Liver (tissue), 9 donors: ENCODE data around the gene TTLL5. TPM values are rescaled to one million over a fixed set of nuclear protein-coding genes. Genes with fewer than 3 reads are reported as not detected.

Source experiments
- DNase-seq: peaks from one replicate; pipeline ENCODE4 v3.0.0-alpha.2; 2017; ENCODE audit warnings: low spot score
- H3K27ac ChIP-seq, 2 donors: one replicate each; pipeline ENCODE4 v1.7.0; 2013; ENCODE audit warnings: inconsistent platforms in 2 of 2, low read length in 2 of 2, control low read depth in 1 of 2, low read depth in 1 of 2, mild to moderate bottlenecking in 1 of 2
- H3K27me3 ChIP-seq, 4 donors: one replicate each; pipeline versions ENCODE4 v1.6.1 to v1.7.0; 2013; ENCODE audit warnings: low read length in 3 of 4, inconsistent platforms in 1 of 4, mild to moderate bottlenecking in 1 of 4, moderate library complexity in 1 of 4; ENCODE audit not compliant: control insufficient read depth in 4 of 4, insufficient read depth in 4 of 4
- H3K36me3 ChIP-seq, 4 donors: one replicate each; pipeline versions ENCODE4 v1.6.1 to v1.7.0; 2013; ENCODE audit warnings: low read length in 3 of 4, mild to moderate bottlenecking in 3 of 4, low read depth in 1 of 4, moderate library complexity in 1 of 4; ENCODE audit not compliant: control insufficient read depth in 4 of 4, insufficient read depth in 3 of 4
- H3K4me1 ChIP-seq, 4 donors: one replicate each; pipeline versions ENCODE4 v1.6.1 to v1.7.0; 2013; ENCODE audit warnings: low read length in 3 of 4, mild to moderate bottlenecking in 3 of 4, moderate library complexity in 1 of 4; ENCODE audit not compliant: control insufficient read depth in 4 of 4, insufficient read depth in 4 of 4
- H3K4me3 ChIP-seq, 3 donors: one replicate each; pipeline versions ENCODE4 v1.6.1 to v1.7.0; 2013; ENCODE audit warnings: low read length in 3 of 3, control low read depth in 1 of 3, low read depth in 1 of 3, mild to moderate bottlenecking in 1 of 3
- H3K9ac ChIP-seq, 2 donors: one replicate each; pipeline ENCODE4 v1.7.0; 2013; ENCODE audit warnings: low read length in 2 of 2, mild to moderate bottlenecking in 2 of 2, moderate library complexity in 2 of 2, control low read depth in 1 of 2, low read depth in 1 of 2
- H3K9me3 ChIP-seq, 4 donors: one replicate each; pipeline versions ENCODE4 v1.6.1 to v1.7.0; 2013; ENCODE audit warnings: low read length in 3 of 4; ENCODE audit not compliant: control insufficient read depth in 4 of 4
- ATF3 ChIP-seq: IDR thresholded peaks from 2 replicates; pipeline ENCODE4 v1.6.1; 2016; ENCODE audit warnings: antibody characterized with exemption
- GABPA ChIP-seq, 2 donors: IDR thresholded peaks in 1 of 2; conservative IDR thresholded peaks in 1 of 2; 2 replicates each; pipeline ENCODE4 v1.6.1; 2016; ENCODE audit warnings: antibody characterized with exemption in 2 of 2, mild to moderate bottlenecking in 1 of 2, moderate library complexity in 1 of 2
- HNF4G ChIP-seq: IDR thresholded peaks from 2 replicates; pipeline ENCODE4 v1.6.1; 2016; ENCODE audit warnings: antibody characterized with exemption
- MAX ChIP-seq: IDR thresholded peaks from 2 replicates; pipeline ENCODE4 v1.6.1; 2016; ENCODE audit warnings: antibody characterized with exemption
- NR2F2 ChIP-seq: IDR thresholded peaks from 2 replicates; pipeline ENCODE4 v1.6.1; 2016; ENCODE audit warnings: antibody characterized with exemption
- REST ChIP-seq: IDR thresholded peaks from 2 replicates; pipeline ENCODE4 v1.6.1; 2016; ENCODE audit warnings: antibody characterized with exemption, mild to moderate bottlenecking
- RXRA ChIP-seq, 2 donors: IDR thresholded peaks; 2 replicates each; pipeline ENCODE4 v1.6.1; 2017 to 2018; ENCODE audit warnings: antibody characterized with exemption in 2 of 2, mild to moderate bottlenecking in 1 of 2
- SP1 ChIP-seq: IDR thresholded peaks from 2 replicates; pipeline ENCODE4 v1.6.1; 2018; ENCODE audit warnings: antibody characterized with exemption, mild to moderate bottlenecking
- TAF1 ChIP-seq: conservative IDR thresholded peaks from 2 replicates; pipeline ENCODE4 v1.6.1; 2016; ENCODE audit warnings: antibody characterized with exemption, mild to moderate bottlenecking
- ZBTB33 ChIP-seq: IDR thresholded peaks from 2 replicates; pipeline ENCODE4 v1.6.1; 2016; ENCODE audit warnings: antibody characterized with exemption
- whole genome bisulfite sequencing: extraction: QIAGEN DNeasy Blood & Tissue Kit; methylation state at CpG from one replicate; pipeline ENCODE4 v1.1.7; 2013; 5-methylcytosine and 5-hydroxymethylcytosine counted together
- polyA plus RNA-seq, 2 donors: library from polyadenylated mRNA; stranded (reverse) in 1 of 2; unstranded in 1 of 2; fragments of 200-250 nt in 1 of 2; fragments of >200 nt in 1 of 2; fragmentation: Nextera tagmentation in 1 of 2; extraction: Ambion mirVana in 1 of 2; gene quantifications; one replicate each; pipeline versions ENCODE4 v1.2.1 to v1.2.3, GENCODE V29; 2013 to 2015
- total RNA-seq, 2 donors: library from RNA; depleted of rRNA; stranded (reverse); fragments of >200 nt; gene quantifications; one replicate each; pipeline ENCODE4 v1.2.3, GENCODE V29; 2014
- donor health status: healthy.
- donor health status: healthy.
- donor health status: healthy.
- donor health status: healthy.
- donor health status: healthy.

Gene TTLL5
- total and polyA plus RNA-seq, 4 donors, result 4.3 to 14.2 (median 9.8) TPM

GRCh38 chr14:75829316-75829715 is 168.3 kb downstream of the TTLL5 start:
- H3K4me3 ChIP-seq, result no peak overlapping the region
- DNase-seq, result no peak
- WGBS, result 100% methylated on average over 1 of the region's 1 CpG
- H3K27me3 ChIP-seq, result no peaks in the 10 kb centered on the region
- no peak for TF ChIP-seq MAX
- no peak for TF ChIP-seq TAF1
- H3K9me3 ChIP-seq, result no peaks in the 10 kb centered on the region
- no peaks in the 10 kb centered on the region for H3K36me3 ChIP-seq
- no peak overlapping the region for H3K27ac ChIP-seq
- peaks cover 0 to 13% (median under 1%) of the 10 kb centered on the region in 4 donors for H3K4me1 ChIP-seq
- no peak overlapping the region for H3K9ac ChIP-seq

- WGBS, result 48% methylated on average over 5 of the region's 5 CpGs
- no peaks in the 10 kb centered on the region for H3K36me3 ChIP-seq
- no peak for DNase-seq
- H3K9me3 ChIP-seq, result no peaks in the 10 kb centered on the region
- no peak overlapping the region for H3K9ac ChIP-seq
- no peak overlapping the region for H3K27ac ChIP-seq
- H3K4me1 ChIP-seq, result peaks cover 0 to 8% (median under 1%) of the 10 kb centered on the region in 4 donors
- H3K4me3 ChIP-seq, result no peak overlapping the region
- H3K27me3 ChIP-seq, result no peaks in the 10 kb centered on the region
- TF ChIP-seq GABPA (IDR thresholded peaks at IDR 0.05 in 1 of 2, conservative IDR thresholded peaks at IDR 0.05 in 1 of 2), result no peak
- no peak for TF ChIP-seq NR2F2
- TF ChIP-seq ATF3, result no peak
- TF ChIP-seq HNF4G, result no peak
- no peak for TF ChIP-seq REST
- no peak for TF ChIP-seq SP1
Measured at GRCh38 chr14:75831455-75831854, 170.4 kb downstream of the TTLL5 start.

GRCh38 chr14:75831952-75832351 is 170.9 kb downstream of the TTLL5 start:
- Histone ChIP-seq H3K27ac (no peak overlapping the region), H3K27me3 (no peaks in the 10 kb centered on the region), H3K9ac (no peak overlapping the region), H3K4me1 (peaks cover 0 to 8% (median under 1%) of the 10 kb centered on the region in 4 donors), H3K36me3 (no peaks in the 10 kb centered on the region), H3K4me3 (no peak overlapping the region), H3K9me3 (no peaks in the 10 kb centered on the region)
- WGBS, result 50% methylated on average over 3 of the region's 3 CpGs
- TF ChIP-seq RXRA (IDR thresholded peaks at IDR 0.05), result no peak
- TF ChIP-seq ZBTB33, result no peak
- DNase-seq, result no peak
